ENCODE measurements around the gene TSPAN18. TPM values are rescaled to one million over a fixed set of nuclear protein-coding genes. Genes with fewer than 3 reads are reported as not detected.

TSPAN18 gene
- polyA plus RNA-seq, 1 of the 3 experiments (the other 2 are of a cell fraction) = 0.72 TPM

DNA sequence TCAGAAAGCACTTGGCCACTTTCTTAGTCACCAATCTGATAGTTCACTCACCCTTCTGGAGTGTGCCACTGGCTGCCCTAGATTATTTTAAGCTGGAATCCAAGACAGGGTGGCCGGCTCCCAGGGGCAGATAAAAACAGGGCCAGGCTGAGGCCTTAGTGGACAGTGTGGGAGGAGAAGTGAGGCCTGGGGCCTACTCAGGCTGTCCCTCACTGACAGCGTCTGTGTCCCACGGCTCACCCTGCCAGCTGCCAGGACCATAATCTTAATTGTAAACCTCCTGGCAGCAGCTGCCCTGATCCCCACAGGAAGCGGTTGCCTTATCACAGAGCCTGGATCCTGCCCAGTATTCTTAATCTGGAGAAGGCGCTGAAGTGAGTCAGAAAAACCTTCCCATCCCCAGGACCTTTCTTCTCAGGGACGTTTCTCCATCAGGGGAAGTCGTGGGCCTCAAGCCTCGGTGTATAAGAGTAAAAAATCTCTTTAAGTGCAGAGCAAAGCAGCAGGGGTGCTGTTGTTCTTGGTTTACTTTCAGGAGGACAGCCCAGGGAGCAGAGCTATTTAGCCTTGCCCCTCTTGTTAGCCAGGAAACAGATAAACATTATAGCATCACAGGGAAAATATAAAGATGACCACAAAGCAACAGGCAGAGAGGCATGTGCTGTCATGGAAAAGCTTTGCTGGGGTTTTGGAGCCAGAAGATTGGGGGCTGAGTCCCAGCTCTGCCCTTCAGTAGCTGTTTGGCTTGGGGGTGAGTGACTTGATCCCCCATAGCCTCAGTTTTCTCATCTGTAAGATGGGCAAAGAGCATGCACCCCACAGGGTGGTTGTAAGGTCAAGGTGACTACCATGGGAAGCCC, 39.6 kb downstream of the TSPAN18 start:
- Histone ChIP-seq H3K36me3 (replicated peaks in 1 of 2; ENCODE audit: control insufficient read depth in 1 of 2, insufficient read depth in 2 of 2, low read length in 1 of 2) (no peaks in the 10 kb centered on the region), H3K4me2 (0 out of 2 replicates have a peak overlapping the region, but pooled peaks have one; percentile 40), H3K27ac (ENCODE audit: low read depth in 2 of 2, low read length in 1 of 2) (peak overlapping the region; percentile 76 to 99), H3K27me3 (ENCODE audit: insufficient read depth) (no peaks in the 10 kb centered on the region), H2AFZ (ENCODE audit: low read depth) (peak overlapping the region; percentile 41; the same call in 1 of the 2 replicates), H3K9me2 (no peaks in the 10 kb centered on the region), H4K20me1 (ENCODE audit: insufficient read depth) (no peaks in the 10 kb centered on the region), H3F3A (replicated peaks; ENCODE audit: insufficient read depth) (peaks cover 16% of the 10 kb centered on the region), H3K9ac (no peak overlapping the region; the same call in 1 of the 2 replicates), H3K9me3 (peaks cover 5% of the 10 kb centered on the region; the same call in 1 of the 2 replicates), H3K4me3 (ENCODE audit: low read depth in 2 of 2, low read length in 1 of 2) (no peak overlapping the region), H3K79me2 (ENCODE audit: insufficient read depth) (no peaks in the 10 kb centered on the region), H3K4me1 (ENCODE audit: control insufficient read depth in 1 of 2, insufficient read depth in 2 of 2, low read depth in 1 of 2, low read length in 1 of 2) (peaks cover 44 to 74% of the 10 kb centered on the region in 2 experiments)
- POLR2A ChIA-PET = interaction anchor here (0.5 to 1.8 kb wide), 9 partner anchors 9 to 133 kb away, joined by 3 to 10 read pairs (median 4); no protein-coding TSS in a partner anchor
- 16% methylated on average over 8 of the region's 8 CpGs for WGBS (ENCODE audit: low lambda C conversion rate)
- CTCF ChIA-PET = interaction anchor here (0.8 to 7.9 kb wide), 17 partner anchors 9 to 145 kb away, joined by 3 to 101 read pairs (median 4); partner anchors contain the start of gene TSPAN18
- DNase-seq = peak; percentile 76
- TF ChIP-seq RXRA (IDR thresholded peaks at IDR 0.05; ENCODE audit: borderline replicate concordance, low read depth) = peak; percentile 37; the same call in 1 of the 2 replicates
- 0 out of 2 replicates have a peak, but pooled peaks have one; percentile 16 for TF ChIP-seq JUND (IDR thresholded peaks at IDR 0.05)
- peak; percentile 85 for TF ChIP-seq GATA2 (CRISPR knock-in tag; IDR thresholded peaks at IDR 0.05)
- no peak for TF ChIP-seq CHD2 (IDR thresholded peaks at IDR 0.05; ENCODE audit: low read length, partially characterized antibody)
- no peak for TF ChIP-seq NRF1 (IDR thresholded peaks at IDR 0.05; ENCODE audit: low read depth, low read length)
- TF ChIP-seq, protein P1, sequence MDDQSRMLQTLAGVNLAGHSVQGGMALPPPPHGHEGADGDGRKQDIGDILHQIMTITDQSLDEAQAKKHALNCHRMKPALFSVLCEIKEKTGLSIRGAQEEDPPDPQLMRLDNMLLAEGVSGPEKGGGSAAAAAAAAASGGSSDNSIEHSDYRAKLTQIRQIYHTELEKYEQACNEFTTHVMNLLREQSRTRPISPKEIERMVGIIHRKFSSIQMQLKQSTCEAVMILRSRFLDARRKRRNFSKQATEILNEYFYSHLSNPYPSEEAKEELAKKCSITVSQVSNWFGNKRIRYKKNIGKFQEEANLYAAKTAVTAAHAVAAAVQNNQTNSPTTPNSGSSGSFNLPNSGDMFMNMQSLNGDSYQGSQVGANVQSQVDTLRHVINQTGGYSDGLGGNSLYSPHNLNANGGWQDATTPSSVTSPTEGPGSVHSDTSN (IDR thresholded peaks at IDR 0.05) = 0 out of 2 replicates have a peak, but pooled peaks have one; percentile 4
- TF ChIP-seq RCOR1 (IDR thresholded peaks at IDR 0.05; ENCODE audit: low read length) = peak; percentile 85
- no peak for TF ChIP-seq GABPA (IDR thresholded peaks at IDR 0.05; ENCODE audit: low read depth)
- TF ChIP-seq TAF1 (IDR thresholded peaks at IDR 0.05; ENCODE audit: borderline replicate concordance, low read depth, low read length) = no peak
- TF ChIP-seq, protein P2, sequence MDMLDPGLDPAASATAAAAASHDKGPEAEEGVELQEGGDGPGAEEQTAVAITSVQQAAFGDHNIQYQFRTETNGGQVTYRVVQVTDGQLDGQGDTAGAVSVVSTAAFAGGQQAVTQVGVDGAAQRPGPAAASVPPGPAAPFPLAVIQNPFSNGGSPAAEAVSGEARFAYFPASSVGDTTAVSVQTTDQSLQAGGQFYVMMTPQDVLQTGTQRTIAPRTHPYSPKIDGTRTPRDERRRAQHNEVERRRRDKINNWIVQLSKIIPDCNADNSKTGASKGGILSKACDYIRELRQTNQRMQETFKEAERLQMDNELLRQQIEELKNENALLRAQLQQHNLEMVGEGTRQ (IDR thresholded peaks at IDR 0.05; ENCODE audit: borderline replicate concordance, low read depth, low read length) = no peak
- peak; percentile 64 for TF ChIP-seq NFIC (IDR thresholded peaks at IDR 0.05; ENCODE audit: borderline replicate concordance)
- TF ChIP-seq, protein P3, sequence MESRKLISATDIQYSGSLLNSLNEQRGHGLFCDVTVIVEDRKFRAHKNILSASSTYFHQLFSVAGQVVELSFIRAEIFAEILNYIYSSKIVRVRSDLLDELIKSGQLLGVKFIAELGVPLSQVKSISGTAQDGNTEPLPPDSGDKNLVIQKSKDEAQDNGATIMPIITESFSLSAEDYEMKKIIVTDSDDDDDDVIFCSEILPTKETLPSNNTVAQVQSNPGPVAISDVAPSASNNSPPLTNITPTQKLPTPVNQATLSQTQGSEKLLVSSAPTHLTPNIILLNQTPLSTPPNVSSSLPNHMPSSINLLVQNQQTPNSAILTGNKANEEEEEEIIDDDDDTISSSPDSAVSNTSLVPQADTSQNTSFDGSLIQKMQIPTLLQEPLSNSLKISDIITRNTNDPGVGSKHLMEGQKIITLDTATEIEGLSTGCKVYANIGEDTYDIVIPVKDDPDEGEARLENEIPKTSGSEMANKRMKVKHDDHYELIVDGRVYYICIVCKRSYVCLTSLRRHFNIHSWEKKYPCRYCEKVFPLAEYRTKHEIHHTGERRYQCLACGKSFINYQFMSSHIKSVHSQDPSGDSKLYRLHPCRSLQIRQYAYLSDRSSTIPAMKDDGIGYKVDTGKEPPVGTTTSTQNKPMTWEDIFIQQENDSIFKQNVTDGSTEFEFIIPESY (IDR thresholded peaks at IDR 0.05; ENCODE audit: borderline replicate concordance, low read depth) = no peak
- 0 out of 2 replicates have a peak, but pooled peaks have one; percentile 27 for TF ChIP-seq TEAD4 (IDR thresholded peaks at IDR 0.05; ENCODE audit: borderline replicate concordance, insufficient read depth)
- TF ChIP-seq MEF2A (IDR thresholded peaks at IDR 0.05; ENCODE audit: borderline replicate concordance, low read depth) = no peak
- no peak for TF ChIP-seq YY1 (IDR thresholded peaks at IDR 0.05; ENCODE audit: low read depth)
- TF ChIP-seq EZH2phosphoT487 (IDR thresholded peaks at IDR 0.05; ENCODE audit: borderline replicate concordance, low read depth) = no peak
- no peak for TF ChIP-seq POLR2AphosphoS5 (IDR thresholded peaks at IDR 0.05; ENCODE audit: low read depth, low read length)
- TF ChIP-seq RAD21 (IDR thresholded peaks at IDR 0.05; ENCODE audit: low read length) = peak; percentile 18; the same call in 1 of the 2 replicates
- no peak for TF ChIP-seq SIN3A (IDR thresholded peaks at IDR 0.05; ENCODE audit: borderline replicate concordance, low read depth, low read length)
- TF ChIP-seq ELF1 (IDR thresholded peaks at IDR 0.05) = no peak
- TF ChIP-seq, protein P4, sequence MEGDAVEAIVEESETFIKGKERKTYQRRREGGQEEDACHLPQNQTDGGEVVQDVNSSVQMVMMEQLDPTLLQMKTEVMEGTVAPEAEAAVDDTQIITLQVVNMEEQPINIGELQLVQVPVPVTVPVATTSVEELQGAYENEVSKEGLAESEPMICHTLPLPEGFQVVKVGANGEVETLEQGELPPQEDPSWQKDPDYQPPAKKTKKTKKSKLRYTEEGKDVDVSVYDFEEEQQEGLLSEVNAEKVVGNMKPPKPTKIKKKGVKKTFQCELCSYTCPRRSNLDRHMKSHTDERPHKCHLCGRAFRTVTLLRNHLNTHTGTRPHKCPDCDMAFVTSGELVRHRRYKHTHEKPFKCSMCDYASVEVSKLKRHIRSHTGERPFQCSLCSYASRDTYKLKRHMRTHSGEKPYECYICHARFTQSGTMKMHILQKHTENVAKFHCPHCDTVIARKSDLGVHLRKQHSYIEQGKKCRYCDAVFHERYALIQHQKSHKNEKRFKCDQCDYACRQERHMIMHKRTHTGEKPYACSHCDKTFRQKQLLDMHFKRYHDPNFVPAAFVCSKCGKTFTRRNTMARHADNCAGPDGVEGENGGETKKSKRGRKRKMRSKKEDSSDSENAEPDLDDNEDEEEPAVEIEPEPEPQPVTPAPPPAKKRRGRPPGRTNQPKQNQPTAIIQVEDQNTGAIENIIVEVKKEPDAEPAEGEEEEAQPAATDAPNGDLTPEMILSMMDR (IDR thresholded peaks at IDR 0.05) = no peak
- TF ChIP-seq EP300 (IDR thresholded peaks at IDR 0.05; ENCODE audit: borderline replicate concordance in 1 of 2, low read depth in 1 of 2, low read length in 1 of 2) = peak; percentile 51 to 90
- TF ChIP-seq FOXM1 (IDR thresholded peaks at IDR 0.05; ENCODE audit: low read depth) = no peak
- peak; percentile 76 for TF ChIP-seq TCF12 (IDR thresholded peaks at IDR 0.05)
